Central memory CD4-positive, alpha-beta T cell (primary cell): ENCODE results near the gene RNASEL.
"Not testable (repeated sequence)": the region's sequence is repeated elsewhere in the genome, so short reads cannot be mapped to it uniquely, and the experiment has no call there.

Experiments
- DNase-seq: peaks from one replicate; pipeline ENCODE4 v3.0.0; 2022
- total RNA-seq, 3 experiments: gene quantifications; one replicate each; lab custom pipeline; 2026; lab: John Stamatoyannopoulos, UW

RNASEL gene
- total RNA-seq: 11.1 to 61.7 (median 34.7) reads per million in 3 experiments

- DNase-seq: peak; percentile 63
Measured at GRCh38 chr1:182588500-182589396, at the start of gene RNASEL. Gene RNASEL (minus strand): TSS chr1:182589256. CDS start chr1:182586806, 2,450 bp downstream.

GRCh38 chr1:182637769-182638168 lies 48.7 kb upstream of the RNASEL start:
- DNase-seq: no peak

- DNase-seq: no peak
Measured at GRCh38 chr1:182635871-182636270, 46.8 kb upstream of the RNASEL start.

- no peak for DNase-seq
Measured at GRCh38 chr1:182634306-182635072, 45.4 kb upstream of the RNASEL start.

- DNase-seq: no peak
Measured at GRCh38 chr1:182633657-182634281, 44.7 kb upstream of the RNASEL start.

- DNase-seq: no peak
Measured at GRCh38 chr1:182633031-182633430, 44.0 kb upstream of the RNASEL start.

GRCh38 chr1:182632441-182632857 lies 43.4 kb upstream of the RNASEL start:
- DNase-seq: not testable (repeated sequence)

- DNase-seq: no peak
Measured at GRCh38 chr1:182631954-182632353, 42.9 kb upstream of the RNASEL start.

- DNase-seq: no peak
Measured at GRCh38 chr1:182631053-182631677, 42.1 kb upstream of the RNASEL start.

- DNase-seq: no peak
Measured at GRCh38 chr1:182630586-182630985, 41.5 kb upstream of the RNASEL start.

GRCh38 chr1:182629499-182630096 lies 40.5 kb upstream of the RNASEL start:
- peak; percentile 58 for DNase-seq

GRCh38 chr1:182629080-182629479 lies 40.0 kb upstream of the RNASEL start:
- no peak for DNase-seq

- DNase-seq: no peak
Measured at GRCh38 chr1:182628657-182629056, 39.6 kb upstream of the RNASEL start.

GRCh38 chr1:182627622-182628021 lies 38.6 kb upstream of the RNASEL start:
- no peak for DNase-seq

- DNase-seq: no peak
Measured at GRCh38 chr1:182626527-182626926, 37.5 kb upstream of the RNASEL start.

- no peak for DNase-seq
Measured at GRCh38 chr1:182625719-182626504, 36.9 kb upstream of the RNASEL start.

- DNase-seq: no peak
Measured at GRCh38 chr1:182625024-182625423, 36.0 kb upstream of the RNASEL start.

GRCh38 chr1:182624577-182624976 lies 35.5 kb upstream of the RNASEL start:
- no peak for DNase-seq

GRCh38 chr1:182622901-182623528 lies 34.0 kb upstream of the RNASEL start:
- DNase-seq: no peak

GRCh38 chr1:182621906-182622305 lies 32.9 kb upstream of the RNASEL start:
- no peak for DNase-seq
